GM12801 (cell line): Measurements from ENCODE around the gene CASP2.

Experiments used
- CTCF ChIP-seq: IDR thresholded peaks from one replicate; pipeline ENCODE4 v1.5.1; 2011; ENCODE audit warnings: control low read depth; ENCODE audit not compliant: insufficient read length; ENCODE audit errors: extremely low read depth

The CASP2 gene

GRCh38 chr7:143287339-143287934, 714 bp upstream of the CASP2 start:
- TF ChIP-seq CTCF, result no peak

GRCh38 chr7:143288836-143289235, 685 bp downstream of the CASP2 start:
- TF ChIP-seq CTCF, result no peak

- no peak for TF ChIP-seq CTCF
Measured at GRCh38 chr7:143289421-143289820, 1.3 kb downstream of the CASP2 start.

GRCh38 chr7:143290293-143290692, 2.1 kb downstream of the CASP2 start:
- no peak for TF ChIP-seq CTCF

GRCh38 chr7:143292876-143293275, 4.7 kb downstream of the CASP2 start:
- TF ChIP-seq CTCF, result no peak

GRCh38 chr7:143295870-143296269, 7.7 kb downstream of the CASP2 start:
- TF ChIP-seq CTCF, result no peak

- no peak for TF ChIP-seq CTCF
Measured at GRCh38 chr7:143296686-143297085, 8.5 kb downstream of the CASP2 start.
